ENCODE results near the gene NAA20.

NAA20 gene

GRCh38 chr20:20018366-20018765 lies 1.2 kb downstream of the NAA20 start:
- DNase-seq (ENCODE audit: low read depth in 1 of 2, low spot score in 1 of 2), result no peak

- no peak for DNase-seq (ENCODE audit: low read depth in 1 of 2, low spot score in 1 of 2)
Measured at GRCh38 chr20:20019123-20019522, 2.0 kb downstream of the NAA20 start.

GRCh38 chr20:20020908-20021307 lies 3.7 kb downstream of the NAA20 start:
- no peak for DNase-seq (ENCODE audit: low read depth in 1 of 2, low spot score in 1 of 2)

GRCh38 chr20:20021835-20022234 lies 4.7 kb downstream of the NAA20 start:
- no peak for DNase-seq (ENCODE audit: low read depth in 1 of 2, low spot score in 1 of 2)

- DNase-seq (ENCODE audit: low read depth in 1 of 2, low spot score in 1 of 2), result no peak
Measured at GRCh38 chr20:20022498-20022897, 5.3 kb downstream of the NAA20 start.

- no peak for DNase-seq (ENCODE audit: low read depth in 1 of 2, low spot score in 1 of 2)
Measured at GRCh38 chr20:20023395-20023794, 6.2 kb downstream of the NAA20 start.

GRCh38 chr20:20024942-20025341 lies 7.8 kb downstream of the NAA20 start:
- no peak for DNase-seq (ENCODE audit: low read depth in 1 of 2, low spot score in 1 of 2)

GRCh38 chr20:20027284-20027683 lies 10.1 kb downstream of the NAA20 start:
- DNase-seq (ENCODE audit: low read depth in 1 of 2, low spot score in 1 of 2), result no peak

GRCh38 chr20:20031790-20032189 lies 14.6 kb downstream of the NAA20 start:
- DNase-seq (ENCODE audit: low read depth in 1 of 2, low spot score in 1 of 2), result no peak

GRCh38 chr20:20034486-20034885 lies 17.3 kb downstream of the NAA20 start:
- DNase-seq (ENCODE audit: low read depth in 1 of 2, low spot score in 1 of 2), result no peak

- no peak for DNase-seq (ENCODE audit: low read depth in 1 of 2, low spot score in 1 of 2)
Measured at GRCh38 chr20:20036756-20037155, 19.6 kb downstream of the NAA20 start.

- no peak for DNase-seq (ENCODE audit: low read depth in 1 of 2, low spot score in 1 of 2)
Measured at GRCh38 chr20:20037960-20038359, 20.8 kb downstream of the NAA20 start.

GRCh38 chr20:20038586-20038985 lies 21.4 kb downstream of the NAA20 start:
- DNase-seq (ENCODE audit: low read depth in 1 of 2, low spot score in 1 of 2), result no peak

- DNase-seq (ENCODE audit: low read depth in 1 of 2, low spot score in 1 of 2), result no peak
Measured at GRCh38 chr20:20039752-20040387, 22.7 kb downstream of the NAA20 start.

- no peak for DNase-seq (ENCODE audit: low read depth in 1 of 2, low spot score in 1 of 2)
Measured at GRCh38 chr20:20051767-20052073, 34.6 kb downstream of the NAA20 start.

- DNase-seq (ENCODE audit: low read depth in 1 of 2, low spot score in 1 of 2), result peak; percentile 92 to 99
Measured at GRCh38 chr20:20052074-20052970, 35.2 kb downstream of the NAA20 start, which contains the start of the genes CFAP61 and CRNKL1. CFAP61 (plus strand) TSS chr20:20052532; CDS start chr20:20056654, 4,122 bp downstream. CRNKL1 (minus strand) TSS chr20:20052466; CDS start chr20:20052342, 124 bp downstream.

GRCh38 chr20:20060234-20060998 lies 43.3 kb downstream of the NAA20 start:
- no peak for DNase-seq (ENCODE audit: low read depth in 1 of 2, low spot score in 1 of 2)

- DNase-seq (ENCODE audit: low read depth in 1 of 2, low spot score in 1 of 2), result no peak
Measured at GRCh38 chr20:20063941-20064702, 47.0 kb downstream of the NAA20 start.

- no peak for DNase-seq (ENCODE audit: low read depth in 1 of 2, low spot score in 1 of 2)
Measured at GRCh38 chr20:20065361-20065760, 48.2 kb downstream of the NAA20 start.

GRCh38 chr20:20070871-20071726 lies 53.9 kb downstream of the NAA20 start:
- DNase-seq (ENCODE audit: low read depth in 1 of 2, low spot score in 1 of 2), result no peak

Data from activated CD4-positive, alpha-beta T cell treated with anti-CD3 and anti-CD28 coated beads, Interleukin-2, amount 50 U/mL, for 24 hours (primary cell).